WTC11 (cell line): ENCODE data around the gene RNF40. TPM values are rescaled to one million over a fixed set of nuclear protein-coding genes. Genes with fewer than 3 reads are reported as not detected.

Source experiments
- ATAC-seq: fragments of 200-7000 bp; cut with Tn5 transposase; 2 replicates; pipeline ENCODE4 v1.10.0; 2021; ENCODE audit warnings: mild to moderate bottlenecking, moderate library complexity
- CTCF ChIA-PET: fragments of 300-600 bp; sonication (Branson Sonifier 250); formaldehyde crosslinking; loops from one replicate; lab custom pipeline; 2021; ENCODE audit warnings: antibody characterized with exemption; lab: Charles Lee
- POLR2A ChIA-PET: fragments of 350-600 bp; sonication (Branson Sonifier 250); formaldehyde crosslinking; loops from one replicate; lab custom pipeline; 2021; ENCODE audit warnings: antibody characterized with exemption; lab: Charles Lee
- DNase-seq: peaks from one replicate; pipeline ENCODE4 v3.0.0; 2021; ENCODE audit warnings: low spot score
- H3K27ac Mint-ChIP-seq: 2 replicates; pipeline ENCODE4 v1.8.0; 2021; ENCODE audit warnings: mixed read lengths
- H3K27me3 Mint-ChIP-seq: 2 replicates; pipeline ENCODE4 v1.8.0; 2021; ENCODE audit warnings: low read depth, mild to moderate bottlenecking, moderate library complexity, mixed read lengths
- H3K36me3 Mint-ChIP-seq: 2 replicates; pipeline ENCODE4 v1.8.0; 2021; ENCODE audit warnings: mixed read lengths
- H3K4me1 Mint-ChIP-seq: 2 replicates; pipeline ENCODE4 v1.8.0; 2022; ENCODE audit warnings: mixed read lengths
- H3K4me3 Mint-ChIP-seq: 2 replicates; pipeline ENCODE4 v1.8.0; 2021; ENCODE audit warnings: mild to moderate bottlenecking, moderate library complexity, mixed read lengths
- H3K9me3 Mint-ChIP-seq: 2 replicates; pipeline ENCODE4 v1.8.0; 2021; ENCODE audit warnings: mixed read lengths
- CBFB ChIP-seq: sonication (generic); formaldehyde crosslinking; IDR thresholded peaks from 2 replicates; pipeline ENCODE4 v1.8.1; 2022; ENCODE audit warnings: mild to moderate bottlenecking, low read depth, missing genetic modification reagents
- ESRRA ChIP-seq: sonication (generic); formaldehyde crosslinking; IDR thresholded peaks from 2 replicates; pipeline ENCODE4 v1.8.1; 2022; ENCODE audit warnings: mild to moderate bottlenecking, missing genetic modification reagents, borderline replicate concordance
- FOXJ3 ChIP-seq: sonication (generic); formaldehyde crosslinking; IDR thresholded peaks from 2 replicates; pipeline ENCODE4 v1.9.0; 2021; ENCODE audit warnings: missing genetic modification reagents, mild to moderate bottlenecking, borderline replicate concordance
- HMGA2 ChIP-seq: fragments of 250-450 bp; sonication (Bioruptor Pico); IDR thresholded peaks from 2 replicates; pipeline ENCODE4 v1.4.0; 2021; ENCODE audit warnings: mild to moderate bottlenecking, moderate library complexity
- JUN ChIP-seq: sonication (generic); formaldehyde crosslinking; IDR thresholded peaks from 2 replicates; pipeline ENCODE4 v1.8.0; 2023; ENCODE audit warnings: mild to moderate bottlenecking, missing genetic modification reagents
- NR1H2 ChIP-seq: sonication (generic); formaldehyde crosslinking; IDR thresholded peaks from 2 replicates; pipeline ENCODE4 v1.9.0; 2021; ENCODE audit warnings: mild to moderate bottlenecking, moderate library complexity, missing genetic modification reagents
- RORB ChIP-seq: fragments of 250-450 bp; sonication (Bioruptor Pico); IDR thresholded peaks from 2 replicates; pipeline ENCODE4 v1.9.0; 2021; ENCODE audit warnings: mild to moderate bottlenecking
- TCF7 ChIP-seq: sonication (generic); formaldehyde crosslinking; IDR thresholded peaks from 2 replicates; pipeline ENCODE4 v1.8.0; 2022; ENCODE audit warnings: mild to moderate bottlenecking, low read depth, missing genetic modification reagents, moderate library complexity
- TEAD1 ChIP-seq: sonication (generic); formaldehyde crosslinking; IDR thresholded peaks from 2 replicates; pipeline ENCODE4 v1.8.0; 2022; ENCODE audit warnings: mild to moderate bottlenecking, missing genetic modification reagents
- ZBTB21 ChIP-seq: sonication (generic); formaldehyde crosslinking; IDR thresholded peaks from 2 replicates; pipeline ENCODE4 v1.8.1; 2023; ENCODE audit warnings: mild to moderate bottlenecking, missing genetic modification reagents, borderline replicate concordance
- ZNF121 ChIP-seq: sonication (generic); formaldehyde crosslinking; IDR thresholded peaks from 2 replicates; pipeline ENCODE4 v1.8.0; 2023; ENCODE audit warnings: missing genetic modification reagents
- ZNF219 ChIP-seq: sonication (generic); formaldehyde crosslinking; IDR thresholded peaks from 2 replicates; pipeline ENCODE4 v1.8.0; 2023; ENCODE audit warnings: missing genetic modification reagents, mild to moderate bottlenecking, borderline replicate concordance
- ZNF317 ChIP-seq: sonication (generic); formaldehyde crosslinking; IDR thresholded peaks from 2 replicates; pipeline ENCODE4 v1.8.1; 2023; ENCODE audit warnings: low read depth, mild to moderate bottlenecking, moderate library complexity, missing genetic modification reagents, borderline replicate concordance
- ZNF416 ChIP-seq: fragments of 250-450 bp; sonication (Bioruptor Pico); IDR thresholded peaks from 2 replicates; pipeline ENCODE4 v1.9.0; 2021; ENCODE audit warnings: mild to moderate bottlenecking, inconsistent platforms
- total RNA-seq: library from RNA; stranded (reverse); gene quantifications from 3 replicates; pipeline ENCODE4 v1.2.3, GENCODE V29; 2021
- TF ChIP-seq, protein P1 (sequence below): sonication (generic); formaldehyde crosslinking; IDR thresholded peaks from 2 replicates; pipeline ENCODE4 v1.8.0; 2022; ENCODE audit warnings: mild to moderate bottlenecking, missing genetic modification reagents
- TF ChIP-seq, protein P2 (sequence below): sonication (generic); formaldehyde crosslinking; IDR thresholded peaks from 2 replicates; pipeline ENCODE4 v1.8.1; 2023; ENCODE audit warnings: mild to moderate bottlenecking, missing genetic modification reagents
- TF ChIP-seq, protein P3 (sequence below): sonication (generic); formaldehyde crosslinking; conservative IDR thresholded peaks from 2 replicates; pipeline ENCODE4 v1.8.1; 2023; ENCODE audit warnings: mild to moderate bottlenecking, low read depth, missing genetic modification reagents, moderate library complexity
- TF ChIP-seq, protein P4 (sequence below): sonication (generic); formaldehyde crosslinking; IDR thresholded peaks from 2 replicates; pipeline ENCODE4 v1.8.1; 2022; ENCODE audit warnings: low read depth, mild to moderate bottlenecking, moderate library complexity, missing genetic modification reagents, borderline replicate concordance
- TF ChIP-seq, protein P5 (sequence below): fragments of 250-450 bp; sonication (Bioruptor Pico); IDR thresholded peaks from 2 replicates; pipeline ENCODE4 v1.9.0; 2021; ENCODE audit warnings: mild to moderate bottlenecking
- TF ChIP-seq, protein P6 (sequence below): sonication (generic); formaldehyde crosslinking; IDR thresholded peaks from 2 replicates; pipeline ENCODE4 v1.8.0; 2023; ENCODE audit warnings: missing genetic modification reagents

The RNF40 gene
- total RNA-seq, 1 experiment from 2014 or later: 77.1 TPM

DNA sequence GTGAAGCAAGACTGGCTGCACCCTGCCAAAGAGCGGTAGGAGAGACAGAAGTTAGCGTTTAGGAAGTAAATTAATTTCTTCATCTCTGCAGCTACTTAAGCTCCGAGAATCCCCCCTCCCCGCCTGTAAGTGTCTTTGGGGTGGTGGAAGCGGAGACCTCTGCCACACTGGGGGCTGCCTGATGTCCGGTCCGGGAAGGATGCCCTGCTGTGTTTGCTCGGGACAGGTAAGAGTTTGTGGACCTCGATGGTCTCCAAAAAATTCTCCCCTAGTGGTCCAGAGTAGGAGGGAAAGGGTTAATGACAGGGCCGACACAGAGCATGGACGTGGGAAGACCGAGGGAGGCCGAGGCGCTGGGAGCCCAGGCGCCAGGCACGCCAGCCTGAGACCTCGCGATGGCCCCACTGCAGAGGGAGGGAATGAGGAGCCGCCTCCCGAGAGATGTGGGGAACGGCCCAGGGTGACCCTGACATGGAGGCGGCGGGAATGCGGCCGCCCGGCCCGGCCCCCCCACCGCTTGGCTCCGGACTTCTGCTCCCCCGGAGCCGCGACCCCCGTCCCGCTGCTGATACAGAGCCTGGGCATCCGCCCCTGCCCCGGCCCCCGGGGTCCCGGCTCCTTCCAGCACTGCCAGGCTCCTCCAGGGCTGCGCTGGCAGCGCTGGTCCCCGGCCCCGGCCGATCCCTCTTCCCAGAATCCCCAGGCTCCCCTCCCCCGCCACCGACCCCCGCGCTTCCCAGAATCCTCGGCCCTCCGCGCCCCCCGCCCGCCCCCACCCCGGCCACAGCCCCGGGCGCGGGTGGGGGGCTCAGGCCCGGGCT, 24.2 kb downstream of the RNF40 start:
- Mint-ChIP-seq H3K4me1 (peaks cover 13% of the 10 kb centered on the region), H3K27me3 (peaks cover 4% of the 10 kb centered on the region; the same call in 1 of the 2 replicates), H3K9me3 (no peaks in the 10 kb centered on the region), H3K36me3 (peaks cover 14% of the 10 kb centered on the region), H3K27ac (no peak overlapping the region), H3K4me3 (peak overlapping the region; percentile 84)
- ChIA-PET POLR2A (interaction anchor here (0.6 to 2.0 kb wide), 4 partner anchors 7 to 860 kb away, joined by 3 to 15 read pairs (median 6); partner anchors contain the start of gene KCTD13), CTCF (interaction anchor here (0.9 to 2.0 kb wide), 7 partner anchors 16 to 156 kb away, joined by 3 to 12 read pairs (median 4); partner anchors contain the start of gene FBXL19)
- DNase-seq (peak; percentile 38), ATAC-seq (peak; percentile 60)
- TF ChIP-seq, protein P1, sequence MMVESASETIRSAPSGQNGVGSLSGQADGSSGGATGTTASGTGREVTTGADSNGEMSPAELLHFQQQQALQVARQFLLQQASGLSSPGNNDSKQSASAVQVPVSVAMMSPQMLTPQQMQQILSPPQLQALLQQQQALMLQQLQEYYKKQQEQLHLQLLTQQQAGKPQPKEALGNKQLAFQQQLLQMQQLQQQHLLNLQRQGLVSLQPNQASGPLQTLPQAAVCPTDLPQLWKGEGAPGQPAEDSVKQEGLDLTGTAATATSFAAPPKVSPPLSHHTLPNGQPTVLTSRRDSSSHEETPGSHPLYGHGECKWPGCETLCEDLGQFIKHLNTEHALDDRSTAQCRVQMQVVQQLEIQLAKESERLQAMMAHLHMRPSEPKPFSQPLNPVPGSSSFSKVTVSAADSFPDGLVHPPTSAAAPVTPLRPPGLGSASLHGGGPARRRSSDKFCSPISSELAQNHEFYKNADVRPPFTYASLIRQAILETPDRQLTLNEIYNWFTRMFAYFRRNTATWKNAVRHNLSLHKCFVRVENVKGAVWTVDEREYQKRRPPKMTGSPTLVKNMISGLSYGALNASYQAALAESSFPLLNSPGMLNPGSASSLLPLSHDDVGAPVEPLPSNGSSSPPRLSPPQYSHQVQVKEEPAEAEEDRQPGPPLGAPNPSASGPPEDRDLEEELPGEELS (CRISPR knock-in tag): 0 out of 2 replicates have a peak, but pooled peaks have one; percentile 17
- TF ChIP-seq ZNF317: 0 out of 2 replicates have a peak, but pooled peaks have one; percentile 12
- no peak for TF ChIP-seq ZBTB21 (CRISPR knock-in tag)

DNA sequence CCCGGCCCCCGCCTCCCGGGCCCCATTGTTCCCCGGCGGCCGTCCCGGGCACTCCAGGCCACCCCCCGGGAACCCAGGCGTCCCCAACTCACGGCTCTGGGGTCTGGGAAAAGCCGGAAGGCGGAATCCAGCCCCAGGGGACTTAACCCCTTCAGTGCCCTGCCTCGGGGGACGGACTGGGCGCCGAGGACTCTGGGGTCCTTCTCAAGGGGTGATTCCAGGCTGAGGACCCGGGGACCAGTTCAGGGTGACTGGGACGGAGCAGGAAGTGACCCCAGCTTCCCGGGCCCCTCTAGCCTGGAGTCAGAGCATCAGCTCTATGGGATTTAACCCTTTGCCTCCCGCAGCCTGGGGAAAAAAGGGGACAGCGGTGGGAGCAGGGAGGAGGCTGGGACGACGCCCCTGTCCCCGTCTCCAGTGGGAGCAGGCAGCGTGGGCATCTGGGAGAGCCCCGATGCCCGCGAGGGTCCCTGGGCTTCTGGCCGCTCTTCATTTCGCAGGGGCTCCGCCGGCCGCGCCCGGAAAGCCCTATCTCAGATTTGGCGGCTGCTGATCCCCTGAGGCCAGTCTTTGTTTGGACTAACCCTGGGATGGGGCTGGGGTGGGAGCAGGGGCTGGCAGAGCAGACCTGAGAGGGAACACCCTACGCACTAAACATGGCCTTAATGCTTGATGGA, 25.0 kb downstream of the RNF40 start, which contains the start of gene ZNF629:
ZNF629 (minus strand) TSS at position 270 of the 677 bp plus-strand sequence. CDS start 2,723 bp downstream, outside the sequence.
- H3K27ac Mint-ChIP-seq: no peak within 1 kb of the TSS
- CTCF ChIA-PET: interaction anchor here (0.9 to 2.0 kb wide), 6 partner anchors 16 to 155 kb away, joined by 3 to 12 read pairs (median 5); partner anchors contain the start of gene FBXL19
- H3K9me3 Mint-ChIP-seq: no peaks in the 10 kb centered on the region
- peaks cover 10% of the 10 kb centered on the region for H3K27me3 Mint-ChIP-seq
- POLR2A ChIA-PET: interaction anchor here (0.6 to 2.0 kb wide), 5 partner anchors 8 to 861 kb away, joined by 3 to 15 read pairs (median 5); partner anchors contain the start of gene KCTD13
- DNase-seq (peak; percentile 70), ATAC-seq (peak; percentile 77)
- H3K36me3 Mint-ChIP-seq: peaks cover 11% of the 10 kb centered on the region
- H3K4me1 Mint-ChIP-seq: peaks cover 13% of the 10 kb centered on the region
- peak within 1 kb of the TSS; percentile 84 for H3K4me3 Mint-ChIP-seq
- TF ChIP-seq JUN (CRISPR knock-in tag): no peak
- TF ChIP-seq TCF7: 0 out of 2 replicates have a peak, but pooled peaks have one; percentile 17
- TF ChIP-seq CBFB (CRISPR knock-in tag): no peak
- TF ChIP-seq, protein P2, sequence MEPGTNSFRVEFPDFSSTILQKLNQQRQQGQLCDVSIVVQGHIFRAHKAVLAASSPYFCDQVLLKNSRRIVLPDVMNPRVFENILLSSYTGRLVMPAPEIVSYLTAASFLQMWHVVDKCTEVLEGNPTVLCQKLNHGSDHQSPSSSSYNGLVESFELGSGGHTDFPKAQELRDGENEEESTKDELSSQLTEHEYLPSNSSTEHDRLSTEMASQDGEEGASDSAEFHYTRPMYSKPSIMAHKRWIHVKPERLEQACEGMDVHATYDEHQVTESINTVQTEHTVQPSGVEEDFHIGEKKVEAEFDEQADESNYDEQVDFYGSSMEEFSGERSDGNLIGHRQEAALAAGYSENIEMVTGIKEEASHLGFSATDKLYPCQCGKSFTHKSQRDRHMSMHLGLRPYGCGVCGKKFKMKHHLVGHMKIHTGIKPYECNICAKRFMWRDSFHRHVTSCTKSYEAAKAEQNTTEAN (CRISPR knock-in tag): 0 out of 2 replicates have a peak, but pooled peaks have one; percentile 32
- TF ChIP-seq FOXJ3: no peak
- TF ChIP-seq, protein P3, sequence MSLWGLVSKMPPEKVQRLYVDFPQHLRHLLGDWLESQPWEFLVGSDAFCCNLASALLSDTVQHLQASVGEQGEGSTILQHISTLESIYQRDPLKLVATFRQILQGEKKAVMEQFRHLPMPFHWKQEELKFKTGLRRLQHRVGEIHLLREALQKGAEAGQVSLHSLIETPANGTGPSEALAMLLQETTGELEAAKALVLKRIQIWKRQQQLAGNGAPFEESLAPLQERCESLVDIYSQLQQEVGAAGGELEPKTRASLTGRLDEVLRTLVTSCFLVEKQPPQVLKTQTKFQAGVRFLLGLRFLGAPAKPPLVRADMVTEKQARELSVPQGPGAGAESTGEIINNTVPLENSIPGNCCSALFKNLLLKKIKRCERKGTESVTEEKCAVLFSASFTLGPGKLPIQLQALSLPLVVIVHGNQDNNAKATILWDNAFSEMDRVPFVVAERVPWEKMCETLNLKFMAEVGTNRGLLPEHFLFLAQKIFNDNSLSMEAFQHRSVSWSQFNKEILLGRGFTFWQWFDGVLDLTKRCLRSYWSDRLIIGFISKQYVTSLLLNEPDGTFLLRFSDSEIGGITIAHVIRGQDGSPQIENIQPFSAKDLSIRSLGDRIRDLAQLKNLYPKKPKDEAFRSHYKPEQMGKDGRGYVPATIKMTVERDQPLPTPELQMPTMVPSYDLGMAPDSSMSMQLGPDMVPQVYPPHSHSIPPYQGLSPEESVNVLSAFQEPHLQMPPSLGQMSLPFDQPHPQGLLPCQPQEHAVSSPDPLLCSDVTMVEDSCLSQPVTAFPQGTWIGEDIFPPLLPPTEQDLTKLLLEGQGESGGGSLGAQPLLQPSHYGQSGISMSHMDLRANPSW: no peak
- no peak for TF ChIP-seq ZNF219 (CRISPR knock-in tag)
- no peak for TF ChIP-seq ZNF121 (CRISPR knock-in tag)
- peak; percentile 11; the same call in 1 of the 2 replicates for TF ChIP-seq TEAD1 (CRISPR knock-in tag)
- no peak for TF ChIP-seq RORB (CRISPR knock-in tag)
- TF ChIP-seq, protein P4, sequence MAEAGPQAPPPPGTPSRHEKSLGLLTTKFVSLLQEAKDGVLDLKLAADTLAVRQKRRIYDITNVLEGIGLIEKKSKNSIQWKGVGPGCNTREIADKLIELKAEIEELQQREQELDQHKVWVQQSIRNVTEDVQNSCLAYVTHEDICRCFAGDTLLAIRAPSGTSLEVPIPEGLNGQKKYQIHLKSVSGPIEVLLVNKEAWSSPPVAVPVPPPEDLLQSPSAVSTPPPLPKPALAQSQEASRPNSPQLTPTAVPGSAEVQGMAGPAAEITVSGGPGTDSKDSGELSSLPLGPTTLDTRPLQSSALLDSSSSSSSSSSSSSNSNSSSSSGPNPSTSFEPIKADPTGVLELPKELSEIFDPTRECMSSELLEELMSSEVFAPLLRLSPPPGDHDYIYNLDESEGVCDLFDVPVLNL (CRISPR knock-in tag): 0 out of 2 replicates have a peak, but pooled peaks have one; percentile 56
- TF ChIP-seq ESRRA (CRISPR knock-in tag): 0 out of 2 replicates have a peak, but pooled peaks have one; percentile 64
- TF ChIP-seq, protein P5, sequence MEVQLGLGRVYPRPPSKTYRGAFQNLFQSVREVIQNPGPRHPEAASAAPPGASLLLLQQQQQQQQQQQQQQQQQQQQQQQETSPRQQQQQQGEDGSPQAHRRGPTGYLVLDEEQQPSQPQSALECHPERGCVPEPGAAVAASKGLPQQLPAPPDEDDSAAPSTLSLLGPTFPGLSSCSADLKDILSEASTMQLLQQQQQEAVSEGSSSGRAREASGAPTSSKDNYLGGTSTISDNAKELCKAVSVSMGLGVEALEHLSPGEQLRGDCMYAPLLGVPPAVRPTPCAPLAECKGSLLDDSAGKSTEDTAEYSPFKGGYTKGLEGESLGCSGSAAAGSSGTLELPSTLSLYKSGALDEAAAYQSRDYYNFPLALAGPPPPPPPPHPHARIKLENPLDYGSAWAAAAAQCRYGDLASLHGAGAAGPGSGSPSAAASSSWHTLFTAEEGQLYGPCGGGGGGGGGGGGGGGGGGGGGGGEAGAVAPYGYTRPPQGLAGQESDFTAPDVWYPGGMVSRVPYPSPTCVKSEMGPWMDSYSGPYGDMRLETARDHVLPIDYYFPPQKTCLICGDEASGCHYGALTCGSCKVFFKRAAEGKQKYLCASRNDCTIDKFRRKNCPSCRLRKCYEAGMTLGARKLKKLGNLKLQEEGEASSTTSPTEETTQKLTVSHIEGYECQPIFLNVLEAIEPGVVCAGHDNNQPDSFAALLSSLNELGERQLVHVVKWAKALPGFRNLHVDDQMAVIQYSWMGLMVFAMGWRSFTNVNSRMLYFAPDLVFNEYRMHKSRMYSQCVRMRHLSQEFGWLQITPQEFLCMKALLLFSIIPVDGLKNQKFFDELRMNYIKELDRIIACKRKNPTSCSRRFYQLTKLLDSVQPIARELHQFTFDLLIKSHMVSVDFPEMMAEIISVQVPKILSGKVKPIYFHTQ (CRISPR knock-in tag): no peak
- no peak for TF ChIP-seq NR1H2
- TF ChIP-seq HMGA2 (CRISPR knock-in tag): no peak
- no peak for TF ChIP-seq ZNF416 (CRISPR knock-in tag)
- TF ChIP-seq, protein P6, sequence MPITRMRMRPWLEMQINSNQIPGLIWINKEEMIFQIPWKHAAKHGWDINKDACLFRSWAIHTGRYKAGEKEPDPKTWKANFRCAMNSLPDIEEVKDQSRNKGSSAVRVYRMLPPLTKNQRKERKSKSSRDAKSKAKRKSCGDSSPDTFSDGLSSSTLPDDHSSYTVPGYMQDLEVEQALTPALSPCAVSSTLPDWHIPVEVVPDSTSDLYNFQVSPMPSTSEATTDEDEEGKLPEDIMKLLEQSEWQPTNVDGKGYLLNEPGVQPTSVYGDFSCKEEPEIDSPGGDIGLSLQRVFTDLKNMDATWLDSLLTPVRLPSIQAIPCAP (CRISPR knock-in tag): no peak
- no peak for TF ChIP-seq ZBTB21 (CRISPR knock-in tag)
